ENCODE measurements around the gene NELFCD.
A peak's percentile ranks its signal among the peaks of the same experiment; 100 is the strongest.
"Not testable (repeated sequence)": the region's sequence is repeated elsewhere in the genome, so short reads cannot be mapped to it uniquely, and the experiment has no call there.

NELFCD gene

GRCh38 chr20:59010321-59010994 is 29.4 kb downstream of the NELFCD start:
- Histone ChIP-seq H3K27ac (peak overlapping the region; percentile 42), H3K36me3 (ENCODE audit: control insufficient read depth, insufficient read depth, low read length) (no peaks in the 10 kb centered on the region), H3K4me2 (ENCODE audit: low read length) (no peak overlapping the region), H3K4me3 (ENCODE audit: low read depth, low read length) (no peak overlapping the region), H3K9me3 (ENCODE audit: control insufficient read depth, low read length) (no peaks in the 10 kb centered on the region), H3K4me1 (peaks cover 15% of the 10 kb centered on the region), H2AFZ (no peak overlapping the region), H3K9ac (no peak overlapping the region), H3K79me2 (peaks cover 7% of the 10 kb centered on the region), H3K27me3 (ENCODE audit: control insufficient read depth, insufficient read depth, low read length) (no peaks in the 10 kb centered on the region)
- no peak for TF ChIP-seq CTCF (IDR thresholded peaks at IDR 0.05)

- Histone ChIP-seq H3K9me3 (ENCODE audit: control insufficient read depth, low read length) (no peaks in the 10 kb centered on the region), H3K4me3 (ENCODE audit: low read depth, low read length) (no peak overlapping the region), H3K27me3 (ENCODE audit: control insufficient read depth, insufficient read depth, low read length) (no peaks in the 10 kb centered on the region), H2AFZ (no peak overlapping the region), H3K27ac (peak overlapping the region; percentile 42), H3K4me1 (peaks cover 8% of the 10 kb centered on the region), H3K79me2 (no peaks in the 10 kb centered on the region), H3K4me2 (ENCODE audit: low read length) (no peak overlapping the region), H3K9ac (no peak overlapping the region), H3K36me3 (ENCODE audit: control insufficient read depth, insufficient read depth, low read length) (no peaks in the 10 kb centered on the region)
- TF ChIP-seq CTCF (IDR thresholded peaks at IDR 0.05) = no peak
Measured at GRCh38 chr20:59010995-59011873, 30.2 kb downstream of the NELFCD start.

GRCh38 chr20:59011874-59012157 is 30.8 kb downstream of the NELFCD start:
- H3K9me3 ChIP-seq (ENCODE audit: control insufficient read depth, low read length); H3K4me2 ChIP-seq (ENCODE audit: low read length); H3K36me3 ChIP-seq (ENCODE audit: control insufficient read depth, insufficient read depth, low read length); H3K4me1 ChIP-seq; H3K79me2 ChIP-seq; H3K27me3 ChIP-seq (ENCODE audit: control insufficient read depth, insufficient read depth, low read length); H2AFZ ChIP-seq; H3K4me3 ChIP-seq (ENCODE audit: low read depth, low read length); H3K9ac ChIP-seq: not testable (repeated sequence)
- peak overlapping the region; percentile 42 for H3K27ac ChIP-seq

- H2AFZ ChIP-seq = no peak overlapping the region
- no peak overlapping the region for H3K4me2 ChIP-seq (ENCODE audit: low read length)
- H3K9ac ChIP-seq = no peak overlapping the region
- no peaks in the 10 kb centered on the region for H3K9me3 ChIP-seq (ENCODE audit: control insufficient read depth, low read length)
- no peak for TF ChIP-seq CTCF (IDR thresholded peaks at IDR 0.05)
- H3K27me3 ChIP-seq (ENCODE audit: control insufficient read depth, insufficient read depth, low read length) = no peaks in the 10 kb centered on the region
- no peaks in the 10 kb centered on the region for H3K36me3 ChIP-seq (ENCODE audit: control insufficient read depth, insufficient read depth, low read length)
- peaks cover 6% of the 10 kb centered on the region for H3K4me1 ChIP-seq
- H3K79me2 ChIP-seq = peaks cover 2% of the 10 kb centered on the region
- H3K4me3 ChIP-seq (ENCODE audit: low read depth, low read length) = no peak overlapping the region
- no peak overlapping the region for H3K27ac ChIP-seq
Measured at GRCh38 chr20:59013031-59013951, 32.2 kb downstream of the NELFCD start.
